HEK293 (cell line): ENCODE measurements around the gene INPP5A.

ENCODE experiments used
- CTCF ChIP-seq: fragments of 450-650 bp; formaldehyde crosslinking; IDR thresholded peaks from 2 replicates; pipeline ENCODE4 v1.5.1; 2016; ENCODE audit warnings: missing biosample characterization, missing genetic modification characterization
- ZNF146 ChIP-seq: fragments of 450-650 bp; formaldehyde crosslinking; IDR thresholded peaks from 2 replicates; pipeline ENCODE4 v1.5.1; 2016; ENCODE audit warnings: missing biosample characterization, missing genetic modification characterization
- ZNF16 ChIP-seq: fragments of 450-650 bp; formaldehyde crosslinking; IDR thresholded peaks from 2 replicates; pipeline ENCODE4 v1.5.1; 2016; ENCODE audit warnings: low read depth, missing biosample characterization, missing genetic modification characterization
- ZNF24 ChIP-seq: fragments of 450-650 bp; formaldehyde crosslinking; IDR thresholded peaks from 2 replicates; pipeline ENCODE4 v1.5.1; 2016; ENCODE audit warnings: missing biosample characterization, missing genetic modification characterization
- ZNF274 ChIP-seq, 2 experiments: fragments of 200-500 bp in 1 of 2; fragments of 450-650 bp in 1 of 2; sonication (Bioruptor generic) in 1 of 2; formaldehyde crosslinking in 1 of 2; IDR thresholded peaks; 2 replicates each; pipeline versions ENCODE4 v1.5.1 to v1.6.1; 2014 to 2016; ENCODE audit warnings: borderline replicate concordance in 1 of 2, inconsistent platforms in 1 of 2, low read length in 1 of 2, missing biosample characterization in 1 of 2, missing genetic modification characterization in 1 of 2
- ZNF280D ChIP-seq: fragments of 450-650 bp; formaldehyde crosslinking; IDR thresholded peaks from 2 replicates; pipeline ENCODE4 v1.5.1; 2016; ENCODE audit warnings: missing biosample characterization, missing genetic modification characterization
- ZNF747 ChIP-seq: fragments of 450-650 bp; formaldehyde crosslinking; IDR thresholded peaks from 2 replicates; pipeline ENCODE4 v1.5.1; 2016; ENCODE audit warnings: missing biosample characterization, missing genetic modification characterization
- TF ChIP-seq, protein P1 (sequence below): fragments of 450-650 bp; formaldehyde crosslinking; IDR thresholded peaks from 2 replicates; pipeline ENCODE4 v1.5.1; 2016; ENCODE audit warnings: missing biosample characterization, missing genetic modification characterization, low read depth
- TF ChIP-seq, protein P2 (sequence below): fragments of 450-650 bp; formaldehyde crosslinking; IDR thresholded peaks from 2 replicates; pipeline ENCODE4 v1.5.1; 2017; ENCODE audit warnings: missing biosample characterization, missing genetic modification characterization

- TF ChIP-seq CTCF (tag by site-specific recombination) (no peak), ZNF280D (no peak), ZNF24 (tag by site-specific recombination) (no peak), ZNF747 (tag by site-specific recombination) (no peak), ZNF146 (tag by site-specific recombination) (no peak), ZNF16 (no peak), ZNF274 (IDR thresholded peaks at IDR 0.05; ENCODE audit: low read length) (no peak), ZNF274 (tag by site-specific recombination; IDR thresholded peaks at IDR 0.05; ENCODE audit: borderline replicate concordance) (no peak)
- TF ChIP-seq, protein P1, sequence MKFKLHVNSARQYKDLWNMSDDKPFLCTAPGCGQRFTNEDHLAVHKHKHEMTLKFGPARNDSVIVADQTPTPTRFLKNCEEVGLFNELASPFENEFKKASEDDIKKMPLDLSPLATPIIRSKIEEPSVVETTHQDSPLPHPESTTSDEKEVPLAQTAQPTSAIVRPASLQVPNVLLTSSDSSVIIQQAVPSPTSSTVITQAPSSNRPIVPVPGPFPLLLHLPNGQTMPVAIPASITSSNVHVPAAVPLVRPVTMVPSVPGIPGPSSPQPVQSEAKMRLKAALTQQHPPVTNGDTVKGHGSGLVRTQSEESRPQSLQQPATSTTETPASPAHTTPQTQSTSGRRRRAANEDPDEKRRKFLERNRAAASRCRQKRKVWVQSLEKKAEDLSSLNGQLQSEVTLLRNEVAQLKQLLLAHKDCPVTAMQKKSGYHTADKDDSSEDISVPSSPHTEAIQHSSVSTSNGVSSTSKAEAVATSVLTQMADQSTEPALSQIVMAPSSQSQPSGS (tag by site-specific recombination): peak; percentile 71
- TF ChIP-seq, protein P2, sequence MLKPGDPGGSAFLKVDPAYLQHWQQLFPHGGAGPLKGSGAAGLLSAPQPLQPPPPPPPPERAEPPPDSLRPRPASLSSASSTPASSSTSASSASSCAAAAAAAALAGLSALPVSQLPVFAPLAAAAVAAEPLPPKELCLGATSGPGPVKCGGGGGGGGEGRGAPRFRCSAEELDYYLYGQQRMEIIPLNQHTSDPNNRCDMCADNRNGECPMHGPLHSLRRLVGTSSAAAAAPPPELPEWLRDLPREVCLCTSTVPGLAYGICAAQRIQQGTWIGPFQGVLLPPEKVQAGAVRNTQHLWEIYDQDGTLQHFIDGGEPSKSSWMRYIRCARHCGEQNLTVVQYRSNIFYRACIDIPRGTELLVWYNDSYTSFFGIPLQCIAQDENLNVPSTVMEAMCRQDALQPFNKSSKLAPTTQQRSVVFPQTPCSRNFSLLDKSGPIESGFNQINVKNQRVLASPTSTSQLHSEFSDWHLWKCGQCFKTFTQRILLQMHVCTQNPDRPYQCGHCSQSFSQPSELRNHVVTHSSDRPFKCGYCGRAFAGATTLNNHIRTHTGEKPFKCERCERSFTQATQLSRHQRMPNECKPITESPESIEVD (tag by site-specific recombination): no peak
Measured at GRCh38 chr10:132532749-132533560, 4.6 kb upstream of the INPP5A start.
